Measurements from ENCODE around the gene FER. TPM values are rescaled to one million over a fixed set of nuclear protein-coding genes. Genes with fewer than 3 reads are reported as not detected.
"Not testable (repeated sequence)": the region's sequence is repeated elsewhere in the genome, so short reads cannot be mapped to it uniquely, and the experiment has no call there.

Gene FER
- total RNA-seq, 1 experiment from 2014 or later = 18.0 TPM

- not testable (repeated sequence) for H3K18ac ChIP-seq (ENCODE audit: insufficient read length, low read depth, low read length); H3K27me3 ChIP-seq (ENCODE audit: insufficient read depth, low read length); H3K9ac ChIP-seq (ENCODE audit: extremely low read depth, insufficient read length, low read length); H3K23me2 ChIP-seq (ENCODE audit: insufficient read length, low read depth, low read length, poor library complexity, severe bottlenecking); H2BK5ac ChIP-seq (ENCODE audit: insufficient read length, low read length); H3K27ac ChIP-seq (ENCODE audit: insufficient read length, low read depth, low read length); H4K91ac ChIP-seq (ENCODE audit: insufficient read length, low read depth, low read length); H2BK15ac ChIP-seq (ENCODE audit: low read depth, low read length); H2AK5ac ChIP-seq (ENCODE audit: insufficient read length, low read length); H3K79me1 ChIP-seq (ENCODE audit: insufficient read depth, low read depth, low read length, poor library complexity, severe bottlenecking); H2BK120ac ChIP-seq (ENCODE audit: low read depth, low read length, poor library complexity, severe bottlenecking); H3K9me3 Mint-ChIP-seq; H3K4me3 Mint-ChIP-seq; H3K4me2 ChIP-seq (ENCODE audit: insufficient read depth, insufficient read length, low read length); H2BK20ac ChIP-seq (ENCODE audit: low read depth, low read length, poor library complexity, severe bottlenecking); H3K27ac Mint-ChIP-seq; H3T11ph ChIP-seq (ENCODE audit: low read length); H3K9me3 ChIP-seq (ENCODE audit: control insufficient read depth, low read depth, low read length); DNase-seq; H3K4me1 ChIP-seq (ENCODE audit: insufficient read depth, low read length); H4K5ac ChIP-seq (ENCODE audit: insufficient read length, low read depth, low read length); H2BK12ac ChIP-seq (ENCODE audit: insufficient read length, low read depth, low read length); H3K23ac ChIP-seq (ENCODE audit: insufficient read length, low read depth, low read length); H4K20me1 ChIP-seq (ENCODE audit: control insufficient read depth, insufficient read depth, insufficient read length); H3K14ac ChIP-seq (ENCODE audit: insufficient read depth, low read length); H4K8ac ChIP-seq (replicated peaks; ENCODE audit: insufficient read length, low read depth, low read length); H3K4ac ChIP-seq (ENCODE audit: low read depth, low read length); H2AFZ ChIP-seq (ENCODE audit: low read length); H3K4me1 Mint-ChIP-seq; H3K27me3 Mint-ChIP-seq (ENCODE audit: low read depth); H3K56ac ChIP-seq (ENCODE audit: insufficient read length, low read depth, low read length); H3K79me2 ChIP-seq (ENCODE audit: insufficient read depth, low read length)
- H3K36me3 Mint-ChIP-seq (ENCODE audit: insufficient read depth in 1 of 3, low read depth in 3 of 3) = peaks cover 11 to 26% (median 20%) of the 10 kb centered on the region in 3 experiments
- no CpG with 5 or more reads among the region's 3 CpGs for WGBS (ENCODE audit: extremely low coverage, insufficient read length, low lambda C conversion rate)
These were observed 29.9 kb downstream of the FER start for GRCh38 chr5:108777582-108777981.

GRCh38 chr5:108784577-108784976 lies 36.9 kb downstream of the FER start:
- H3K27ac Mint-ChIP-seq = not testable (repeated sequence)
- no CpG with 5 or more reads among the region's 4 CpGs for WGBS (ENCODE audit: extremely low coverage, insufficient read length, low lambda C conversion rate)
- peaks cover 20 to 34% of the 10 kb centered on the region in 2 experiments for H3K9me3 Mint-ChIP-seq

More at GRCh38 chr5:108784577-108784976, 36.9 kb downstream of the FER start:
- H4K20me1 ChIP-seq (ENCODE audit: control insufficient read depth, insufficient read depth, insufficient read length); H3K9ac ChIP-seq (ENCODE audit: extremely low read depth, insufficient read length, low read length); H3K56ac ChIP-seq (ENCODE audit: insufficient read length, low read depth, low read length); H2BK12ac ChIP-seq (ENCODE audit: insufficient read length, low read depth, low read length); H3K23me2 ChIP-seq (ENCODE audit: insufficient read length, low read depth, low read length, poor library complexity, severe bottlenecking); H3K27me3 Mint-ChIP-seq (ENCODE audit: low read depth); H4K91ac ChIP-seq (ENCODE audit: insufficient read length, low read depth, low read length); H3K4ac ChIP-seq (ENCODE audit: low read depth, low read length); H2BK20ac ChIP-seq (ENCODE audit: low read depth, low read length, poor library complexity, severe bottlenecking); H4K5ac ChIP-seq (ENCODE audit: insufficient read length, low read depth, low read length); DNase-seq; H3T11ph ChIP-seq (ENCODE audit: low read length); H3K18ac ChIP-seq (ENCODE audit: insufficient read length, low read depth, low read length); H2AFZ ChIP-seq (ENCODE audit: low read length); H2BK15ac ChIP-seq (ENCODE audit: low read depth, low read length); H3K79me1 ChIP-seq (ENCODE audit: insufficient read depth, low read depth, low read length, poor library complexity, severe bottlenecking); H3K14ac ChIP-seq (ENCODE audit: insufficient read depth, low read length); H2BK5ac ChIP-seq (ENCODE audit: insufficient read length, low read length); H3K23ac ChIP-seq (ENCODE audit: insufficient read length, low read depth, low read length); H2BK120ac ChIP-seq (ENCODE audit: low read depth, low read length, poor library complexity, severe bottlenecking); H3K27ac ChIP-seq (ENCODE audit: insufficient read length, low read depth, low read length); H2AK5ac ChIP-seq (ENCODE audit: insufficient read length, low read length); H3K27me3 ChIP-seq (ENCODE audit: insufficient read depth, low read length); H3K79me2 ChIP-seq (ENCODE audit: insufficient read depth, low read length); H3K4me1 Mint-ChIP-seq; H4K8ac ChIP-seq (replicated peaks; ENCODE audit: insufficient read length, low read depth, low read length); H3K4me3 Mint-ChIP-seq; H3K4me1 ChIP-seq (ENCODE audit: insufficient read depth, low read length); H3K4me2 ChIP-seq (ENCODE audit: insufficient read depth, insufficient read length, low read length): not testable (repeated sequence)
- peaks cover 33 to 42% (median 38%) of the 10 kb centered on the region in 3 experiments for H3K36me3 Mint-ChIP-seq (ENCODE audit: insufficient read depth in 1 of 3, low read depth in 3 of 3)
- peaks cover 16% of the 10 kb centered on the region for H3K9me3 ChIP-seq (ENCODE audit: control insufficient read depth, low read depth, low read length)
